ENCODE measurements around the gene IFI35. TPM values are rescaled to one million over a fixed set of nuclear protein-coding genes. Genes with fewer than 3 reads are reported as not detected.

IFI35 gene
- total and polyA plus RNA-seq, 12 donors: 7.0 to 61.6 (median 13.6) TPM

DNA sequence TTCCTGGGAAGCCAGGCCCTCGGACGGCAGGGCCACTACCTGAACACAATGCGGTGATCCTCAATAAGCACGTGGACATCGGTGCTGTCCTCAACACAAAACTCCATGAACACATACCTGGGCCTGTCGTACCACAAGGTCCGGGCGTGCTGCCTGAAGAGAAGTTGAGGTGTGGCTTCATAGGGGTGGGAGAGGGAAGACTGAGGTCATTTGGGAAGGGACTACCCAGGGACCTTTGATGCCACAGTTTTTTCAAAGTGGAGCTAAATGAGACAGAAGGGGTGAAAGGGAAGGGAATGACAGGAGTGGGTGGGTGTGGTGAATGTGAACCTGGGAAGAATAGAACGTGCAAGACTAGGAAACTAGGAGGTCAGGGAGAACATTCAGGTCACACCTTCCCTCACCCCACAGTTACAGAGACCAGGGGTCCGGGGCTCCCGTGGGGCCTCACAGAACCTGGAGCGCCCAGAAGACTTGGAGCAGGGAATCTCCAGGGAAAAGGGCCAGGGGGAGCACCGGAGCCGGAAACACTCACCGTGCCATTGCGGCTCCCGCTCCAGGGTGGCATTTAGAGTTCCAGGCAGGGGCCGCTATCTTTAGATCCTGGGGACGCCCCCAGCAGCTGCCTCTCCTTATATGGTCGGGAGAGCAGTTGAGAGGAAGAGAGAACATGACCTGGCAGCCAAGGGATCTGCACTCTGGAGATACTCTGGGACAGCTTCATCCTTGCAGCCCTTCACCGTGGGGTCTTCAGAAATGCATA is 26.9 kb upstream of the IFI35 start, which contains the start of gene PTGES3L:
Gene PTGES3L (minus strand): TSS at position 570 of the 763 bp plus-strand sequence. CDS start 27 bp downstream, at position 543.
- peak within 1 kb of the TSS; percentile 78 to 97 (median 88) for H3K4me3 ChIP-seq
- ATAC-seq (peak; percentile 70 to 92 (median 86)), DNase-seq (peak; percentile 51 to 67)
- no peaks in the 10 kb centered on the region for H3K27me3 ChIP-seq
- 19 to 28% methylated on average over 21 of the region's 21 CpGs for WGBS, 2 donors
- H3K9me3 ChIP-seq: no peaks in the 10 kb centered on the region
- H3K36me3 ChIP-seq: peaks cover 0 to 23% (median 0%) of the 10 kb centered on the region in 9 donors
- TF ChIP-seq, protein P1, sequence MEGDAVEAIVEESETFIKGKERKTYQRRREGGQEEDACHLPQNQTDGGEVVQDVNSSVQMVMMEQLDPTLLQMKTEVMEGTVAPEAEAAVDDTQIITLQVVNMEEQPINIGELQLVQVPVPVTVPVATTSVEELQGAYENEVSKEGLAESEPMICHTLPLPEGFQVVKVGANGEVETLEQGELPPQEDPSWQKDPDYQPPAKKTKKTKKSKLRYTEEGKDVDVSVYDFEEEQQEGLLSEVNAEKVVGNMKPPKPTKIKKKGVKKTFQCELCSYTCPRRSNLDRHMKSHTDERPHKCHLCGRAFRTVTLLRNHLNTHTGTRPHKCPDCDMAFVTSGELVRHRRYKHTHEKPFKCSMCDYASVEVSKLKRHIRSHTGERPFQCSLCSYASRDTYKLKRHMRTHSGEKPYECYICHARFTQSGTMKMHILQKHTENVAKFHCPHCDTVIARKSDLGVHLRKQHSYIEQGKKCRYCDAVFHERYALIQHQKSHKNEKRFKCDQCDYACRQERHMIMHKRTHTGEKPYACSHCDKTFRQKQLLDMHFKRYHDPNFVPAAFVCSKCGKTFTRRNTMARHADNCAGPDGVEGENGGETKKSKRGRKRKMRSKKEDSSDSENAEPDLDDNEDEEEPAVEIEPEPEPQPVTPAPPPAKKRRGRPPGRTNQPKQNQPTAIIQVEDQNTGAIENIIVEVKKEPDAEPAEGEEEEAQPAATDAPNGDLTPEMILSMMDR (IDR thresholded peaks at IDR 0.05): no peak
- intact Hi-C loops (cut with DNase I): loop anchor here in 2 of 10 donors (1.0 to 2.0 kb wide), 2 partner anchors 19 kb away; partner anchors contain the start of gene RPL27 (in 2 of the 2)
- peaks cover 2 to 33% (median 27%) of the 10 kb centered on the region in 9 donors for H3K4me1 ChIP-seq
- H3K27ac ChIP-seq: peak within 1 kb of the TSS; percentile 78 to 94 (median 88)

DNA sequence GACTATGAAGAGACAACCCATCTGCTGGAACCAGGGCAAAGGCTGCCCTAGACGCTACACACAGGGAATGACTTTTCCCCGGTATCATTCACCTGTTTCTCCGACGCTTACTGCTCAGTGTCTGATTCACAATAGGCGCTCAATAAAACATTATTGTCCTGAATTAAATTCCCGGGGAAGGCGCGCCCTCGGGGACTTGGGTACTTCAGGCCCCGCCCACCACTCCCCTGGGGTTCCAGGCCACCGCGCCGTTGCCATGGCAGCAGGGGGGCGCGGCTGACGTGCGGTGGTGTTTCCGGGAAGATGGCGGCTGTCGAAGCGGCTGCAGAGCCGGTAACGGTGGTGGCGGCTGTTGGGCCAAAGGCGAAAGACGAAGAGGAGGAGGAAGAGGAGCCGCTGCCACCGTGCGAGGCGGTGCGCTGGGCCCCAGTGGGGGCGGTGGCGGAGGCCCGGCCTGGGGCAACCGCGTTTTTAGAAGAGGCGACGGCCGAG is 26.3 kb upstream of the IFI35 start, which contains the start of gene RUNDC1:
Gene RUNDC1 (plus strand): TSS at position 292 of the 492 bp plus-strand sequence. CDS start 12 bp downstream, at position 304.
- no peaks in the 10 kb centered on the region for H3K27me3 ChIP-seq
- ATAC-seq (peak; percentile 90 to 97 (median 96)), DNase-seq (peak; percentile 94 to 95)
- TF ChIP-seq, protein P1 (IDR thresholded peaks at IDR 0.05): no peak
- peaks cover 0 to 30% (median 0%) of the 10 kb centered on the region in 9 donors for H3K36me3 ChIP-seq
- no peaks in the 10 kb centered on the region for H3K9me3 ChIP-seq
- intact Hi-C loops (cut with DNase I): loop anchor here in 2 of 10 donors (1.0 to 2.0 kb wide), 2 partner anchors 18 kb away; partner anchors contain the start of gene RPL27 (in 2 of the 2)
- H3K4me1 ChIP-seq: peaks cover 2 to 39% (median 27%) of the 10 kb centered on the region in 9 donors
- peak within 1 kb of the TSS; percentile 78 to 97 (median 88) for H3K4me3 ChIP-seq
- WGBS, 2 donors: 0 to 1% methylated on average over 29 to 39 of the region's 39 CpGs
- peak within 1 kb of the TSS; percentile 78 to 94 (median 88) for H3K27ac ChIP-seq

DNA sequence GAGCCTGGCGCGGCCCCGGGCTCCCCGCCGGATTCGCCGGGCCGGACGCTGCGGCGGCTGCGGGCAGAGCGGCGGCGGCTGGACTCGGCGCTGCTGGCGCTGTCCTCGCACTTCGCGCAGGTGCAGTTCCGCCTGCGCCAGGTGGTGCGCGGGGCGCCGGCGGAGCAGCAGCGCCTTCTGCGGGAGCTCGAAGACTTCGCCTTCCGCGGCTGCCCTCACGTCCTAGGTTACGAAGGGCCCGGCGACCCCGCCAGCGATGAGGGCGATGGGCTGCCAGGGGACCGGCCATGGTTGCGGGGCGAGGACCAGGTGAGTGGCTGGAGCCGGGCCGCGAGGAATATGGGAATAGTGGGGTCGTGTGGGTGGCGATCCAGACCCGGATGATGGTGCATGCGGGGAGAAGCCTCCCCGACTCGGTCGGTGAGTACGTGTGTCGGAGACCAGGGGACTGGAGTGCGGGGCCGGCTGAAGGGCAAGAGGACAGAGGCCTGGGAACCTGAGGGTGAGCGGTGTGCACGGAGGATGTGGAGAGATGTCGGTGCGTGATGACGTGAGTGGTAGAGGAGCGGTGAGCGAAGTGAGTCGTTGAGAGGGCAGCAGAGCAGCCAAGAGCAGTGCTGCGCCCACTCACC is 25.7 kb upstream of the IFI35 start:
- WGBS, 2 donors: 0 to 1% methylated on average over 64 to 67 of the region's 67 CpGs

More for the DNA sequence above, 25.7 kb upstream of the IFI35 start:
- intact Hi-C loops (cut with DNase I): loop anchor here in 2 of 10 donors (1.0 to 2.0 kb wide), 2 partner anchors 17 to 18 kb away; partner anchors contain the start of gene RPL27 (in 2 of the 2)
- peaks cover 2 to 42% (median 27%) of the 10 kb centered on the region in 9 donors for H3K4me1 ChIP-seq
- peak overlapping the region; percentile 78 to 97 (median 88) for H3K4me3 ChIP-seq
- TF ChIP-seq, protein P1 (IDR thresholded peaks at IDR 0.05): peak in 3 of 9 donors; percentile 11 to 23 (median 21)
- no peaks in the 10 kb centered on the region for H3K9me3 ChIP-seq
- H3K27ac ChIP-seq: peak overlapping the region; percentile 78 to 94 (median 88)
- H3K36me3 ChIP-seq: peaks cover 0 to 35% (median 0%) of the 10 kb centered on the region in 9 donors
- DNase-seq: peak; percentile 27 to 37
- no peaks in the 10 kb centered on the region for H3K27me3 ChIP-seq
- peak; percentile 15 to 61 (median 38) for ATAC-seq
